ENCODE data around the gene ESRRA. TPM values are rescaled to one million over a fixed set of nuclear protein-coding genes. Genes with fewer than 3 reads are reported as not detected.

The ESRRA gene
- total and polyA plus RNA-seq, 2 of the 13 experiments (the other 11 are each of a cell fraction or from before 2014, with no cell fraction given): 18.1 to 36.3 TPM

DNA sequence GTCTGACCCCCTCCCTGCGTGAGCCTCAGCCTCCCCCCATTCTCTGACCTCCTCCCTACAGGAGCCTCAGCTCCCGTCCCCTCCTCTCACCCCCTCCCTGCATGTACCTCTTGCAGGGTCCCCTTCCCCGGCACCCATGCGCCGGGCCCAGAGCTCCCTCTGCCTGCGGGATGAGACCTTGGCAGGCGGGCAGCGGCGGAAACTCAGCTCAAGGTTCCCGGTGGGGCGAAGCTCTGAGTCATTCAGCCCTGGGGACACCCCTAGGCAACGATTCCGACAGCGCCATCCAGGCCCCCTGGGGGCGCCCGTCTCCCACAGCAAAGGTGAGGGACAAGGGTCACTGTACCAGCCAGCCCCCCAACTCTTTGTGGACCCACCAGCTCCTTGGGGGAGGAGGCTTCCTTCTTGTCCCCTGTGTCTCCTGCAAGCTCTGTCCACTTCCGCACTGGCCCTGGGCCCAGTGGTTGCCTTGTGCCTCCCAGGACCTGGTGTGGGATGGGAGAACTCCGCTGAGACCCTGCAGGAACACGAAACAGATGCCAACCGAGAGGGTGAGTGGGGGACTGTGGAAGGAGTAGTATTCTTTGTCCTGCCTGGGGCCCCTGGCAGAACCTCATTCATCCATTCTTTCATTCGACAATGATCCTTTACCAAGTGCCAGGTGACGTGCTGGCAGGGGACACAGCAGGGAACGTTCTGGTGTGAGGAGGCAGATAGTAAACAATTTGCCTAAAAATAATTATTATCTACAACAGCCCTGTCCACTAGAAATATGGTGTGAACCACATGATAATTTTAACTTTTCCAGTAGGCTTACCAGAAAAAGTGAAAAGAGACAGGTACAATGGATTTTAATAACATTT lies 50.0 kb downstream of the ESRRA start (continued):
- no peak for TF ChIP-seq SRF (IDR thresholded peaks at IDR 0.05; ENCODE audit: low read depth, low read length)
- TF ChIP-seq SMARCE1 (IDR thresholded peaks at IDR 0.05; ENCODE audit: borderline replicate concordance): no peak
- peak; percentile 65; the same call in 1 of the 2 replicates for TF ChIP-seq KDM5B (CRISPR knock-in tag; IDR thresholded peaks at IDR 0.05; ENCODE audit: borderline replicate concordance)
- TF ChIP-seq, protein P1, sequence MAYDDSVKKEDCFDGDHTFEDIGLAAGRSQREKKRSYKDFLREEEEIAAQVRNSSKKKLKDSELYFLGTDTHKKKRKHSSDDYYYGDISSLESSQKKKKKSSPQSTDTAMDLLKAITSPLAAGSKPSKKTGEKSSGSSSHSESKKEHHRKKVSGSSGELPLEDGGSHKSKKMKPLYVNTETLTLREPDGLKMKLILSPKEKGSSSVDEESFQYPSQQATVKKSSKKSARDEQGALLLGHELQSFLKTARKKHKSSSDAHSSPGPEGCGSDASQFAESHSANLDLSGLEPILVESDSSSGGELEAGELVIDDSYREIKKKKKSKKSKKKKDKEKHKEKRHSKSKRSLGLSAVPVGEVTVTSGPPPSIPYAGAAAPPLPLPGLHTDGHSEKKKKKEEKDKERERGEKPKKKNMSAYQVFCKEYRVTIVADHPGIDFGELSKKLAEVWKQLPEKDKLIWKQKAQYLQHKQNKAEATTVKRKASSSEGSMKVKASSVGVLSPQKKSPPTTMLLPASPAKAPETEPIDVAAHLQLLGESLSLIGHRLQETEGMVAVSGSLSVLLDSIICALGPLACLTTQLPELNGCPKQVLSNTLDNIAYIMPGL (CRISPR knock-in tag; IDR thresholded peaks at IDR 0.05; ENCODE audit: borderline replicate concordance in 1 of 2, low read depth in 1 of 2): peak; percentile 91 to 96
- TF ChIP-seq PAF1 (CRISPR knock-in tag; IDR thresholded peaks at IDR 0.05): no peak
- TF ChIP-seq ZNF354B (CRISPR knock-in tag; IDR thresholded peaks at IDR 0.05): no peak
- TF ChIP-seq RFX1 (IDR thresholded peaks at IDR 0.05): no peak
- peak; percentile 48 for TF ChIP-seq HNRNPLL (IDR thresholded peaks at IDR 0.05; ENCODE audit: low read depth, low read length, poor library complexity, severe bottlenecking)
- TF ChIP-seq, protein P2, sequence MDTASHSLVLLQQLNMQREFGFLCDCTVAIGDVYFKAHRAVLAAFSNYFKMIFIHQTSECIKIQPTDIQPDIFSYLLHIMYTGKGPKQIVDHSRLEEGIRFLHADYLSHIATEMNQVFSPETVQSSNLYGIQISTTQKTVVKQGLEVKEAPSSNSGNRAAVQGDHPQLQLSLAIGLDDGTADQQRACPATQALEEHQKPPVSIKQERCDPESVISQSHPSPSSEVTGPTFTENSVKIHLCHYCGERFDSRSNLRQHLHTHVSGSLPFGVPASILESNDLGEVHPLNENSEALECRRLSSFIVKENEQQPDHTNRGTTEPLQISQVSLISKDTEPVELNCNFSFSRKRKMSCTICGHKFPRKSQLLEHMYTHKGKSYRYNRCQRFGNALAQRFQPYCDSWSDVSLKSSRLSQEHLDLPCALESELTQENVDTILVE (CRISPR knock-in tag; IDR thresholded peaks at IDR 0.05): peak; percentile 41; the same call in 1 of the 2 replicates
- TF ChIP-seq, protein P3, sequence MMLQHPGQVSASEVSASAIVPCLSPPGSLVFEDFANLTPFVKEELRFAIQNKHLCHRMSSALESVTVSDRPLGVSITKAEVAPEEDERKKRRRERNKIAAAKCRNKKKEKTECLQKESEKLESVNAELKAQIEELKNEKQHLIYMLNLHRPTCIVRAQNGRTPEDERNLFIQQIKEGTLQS (CRISPR knock-in tag; IDR thresholded peaks at IDR 0.05): peak; percentile 64; the same call in 1 of the 2 replicates
- TF ChIP-seq YY1 (IDR thresholded peaks at IDR 0.05; ENCODE audit: insufficient read depth, insufficient replicate concordance, low read depth, low read length): peak; percentile 67
- TF ChIP-seq ZMAT5 (CRISPR knock-in tag; IDR thresholded peaks at IDR 0.05; ENCODE audit: borderline replicate concordance, low read depth): no peak
- TF ChIP-seq, protein P4, sequence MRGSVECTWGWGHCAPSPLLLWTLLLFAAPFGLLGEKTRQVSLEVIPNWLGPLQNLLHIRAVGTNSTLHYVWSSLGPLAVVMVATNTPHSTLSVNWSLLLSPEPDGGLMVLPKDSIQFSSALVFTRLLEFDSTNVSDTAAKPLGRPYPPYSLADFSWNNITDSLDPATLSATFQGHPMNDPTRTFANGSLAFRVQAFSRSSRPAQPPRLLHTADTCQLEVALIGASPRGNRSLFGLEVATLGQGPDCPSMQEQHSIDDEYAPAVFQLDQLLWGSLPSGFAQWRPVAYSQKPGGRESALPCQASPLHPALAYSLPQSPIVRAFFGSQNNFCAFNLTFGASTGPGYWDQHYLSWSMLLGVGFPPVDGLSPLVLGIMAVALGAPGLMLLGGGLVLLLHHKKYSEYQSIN (CRISPR knock-in tag; IDR thresholded peaks at IDR 0.05; ENCODE audit: borderline replicate concordance): no peak
- no peak for TF ChIP-seq SP1 (IDR thresholded peaks at IDR 0.05)
- TF ChIP-seq SP1 (CRISPR knock-in tag; IDR thresholded peaks at IDR 0.05): 0 out of 2 replicates have a peak, but pooled peaks have one; percentile 11
- no peak for TF ChIP-seq ISL2 (CRISPR knock-in tag; IDR thresholded peaks at IDR 0.05)
- TF ChIP-seq TAF1 (CRISPR knock-in tag; IDR thresholded peaks at IDR 0.05): no peak
- no peak for TF ChIP-seq SRSF9 (IDR thresholded peaks at IDR 0.05; ENCODE audit: borderline replicate concordance, insufficient read depth, low read depth, low read length, poor library complexity, severe bottlenecking)
- TF ChIP-seq ZSCAN22 (CRISPR knock-in tag; IDR thresholded peaks at IDR 0.05): no peak
- no peak for TF ChIP-seq PRPF4 (IDR thresholded peaks at IDR 0.05; ENCODE audit: low read depth, low read length, poor library complexity, severe bottlenecking)
- no peak for TF ChIP-seq ZNF326 (CRISPR knock-in tag; IDR thresholded peaks at IDR 0.05; ENCODE audit: borderline replicate concordance)
- TF ChIP-seq TOPORS (CRISPR knock-in tag; IDR thresholded peaks at IDR 0.05): no peak
- no peak for TF ChIP-seq ZNF841 (CRISPR knock-in tag; IDR thresholded peaks at IDR 0.05; ENCODE audit: borderline replicate concordance)
- TF ChIP-seq ZKSCAN5 (CRISPR knock-in tag; IDR thresholded peaks at IDR 0.05): 0 out of 2 replicates have a peak, but pooled peaks have one; percentile 18
- peak; percentile 73; the same call in 1 of the 2 replicates for TF ChIP-seq MTF2 (CRISPR knock-in tag; IDR thresholded peaks at IDR 0.05; ENCODE audit: borderline replicate concordance)
- no peak for TF ChIP-seq ZFP1 (CRISPR knock-in tag; IDR thresholded peaks at IDR 0.05)
